Daoy (cell line): Measurements from ENCODE around the gene SLC16A12. TPM values are rescaled to one million over a fixed set of nuclear protein-coding genes. Genes with fewer than 3 reads are reported as not detected.

Source experiments
- DNase-seq: peaks from one replicate; pipeline ENCODE4 v3.0.0-alpha.2; 2015; ENCODE audit warnings: low read depth
- total RNA-seq: library from RNA; depleted of rRNA; stranded (reverse); fragments of >200 nt; shearing (Covaris generic); gene quantifications from 2 replicates; pipeline ENCODE4 v1.2.3, GENCODE V29; 2014; rRNA removed

SLC16A12 gene
- 0.06 and 0.24 TPM in 2 replicates for total RNA-seq

- peak; percentile 15 for DNase-seq
Observed at GRCh38 chr10:89535171-89536012, at the start of gene SLC16A12. SLC16A12 (minus strand) TSS chr10:89535594; CDS start chr10:89462578, 73,016 bp downstream.

- DNase-seq = no peak
Observed at GRCh38 chr10:89582022-89582421, 46.6 kb upstream of the SLC16A12 start.

GRCh38 chr10:89580243-89580642 is 44.8 kb upstream of the SLC16A12 start:
- DNase-seq = no peak

GRCh38 chr10:89576696-89577095 is 41.3 kb upstream of the SLC16A12 start:
- DNase-seq = no peak

GRCh38 chr10:89576022-89576421 is 40.6 kb upstream of the SLC16A12 start:
- DNase-seq = no peak

GRCh38 chr10:89575031-89575430 is 39.6 kb upstream of the SLC16A12 start:
- no peak for DNase-seq

GRCh38 chr10:89574368-89574767 is 39.0 kb upstream of the SLC16A12 start:
- DNase-seq = peak; percentile 9

GRCh38 chr10:89567576-89568245 is 32.3 kb upstream of the SLC16A12 start:
- no peak for DNase-seq

GRCh38 chr10:89566992-89567391 is 31.6 kb upstream of the SLC16A12 start:
- DNase-seq = no peak

GRCh38 chr10:89566095-89566950 is 30.9 kb upstream of the SLC16A12 start:
- no peak for DNase-seq

GRCh38 chr10:89565180-89565579 is 29.8 kb upstream of the SLC16A12 start:
- DNase-seq = no peak

- peak; percentile 28 for DNase-seq
Observed at GRCh38 chr10:89563861-89564478, 28.6 kb upstream of the SLC16A12 start.

GRCh38 chr10:89563311-89563710 is 27.9 kb upstream of the SLC16A12 start:
- DNase-seq = no peak

GRCh38 chr10:89556600-89556999 is 21.2 kb upstream of the SLC16A12 start:
- no peak for DNase-seq

- DNase-seq = peak; percentile 23
Observed at GRCh38 chr10:89555688-89556445, 20.5 kb upstream of the SLC16A12 start.

GRCh38 chr10:89554433-89554832 is 19.0 kb upstream of the SLC16A12 start:
- no peak for DNase-seq

- peak; percentile 70 for DNase-seq
Observed at GRCh38 chr10:89553064-89553734, 17.8 kb upstream of the SLC16A12 start.

GRCh38 chr10:89552213-89552612 is 16.8 kb upstream of the SLC16A12 start:
- DNase-seq = no peak

- peak; percentile 35 for DNase-seq
Observed at GRCh38 chr10:89550509-89550908, 15.1 kb upstream of the SLC16A12 start.

- no peak for DNase-seq
Observed at GRCh38 chr10:89549510-89549909, 14.1 kb upstream of the SLC16A12 start.
